HUES48 (cell line): ENCODE results near the gene ZSCAN31.

ENCODE experiments used
- H3K27ac ChIP-seq: one replicate; pipeline ENCODE4 v1.7.0; 2013; ENCODE audit warnings: low read depth, low read length, inconsistent platforms
- H3K27me3 ChIP-seq: 2 replicates; pipeline ENCODE4 v1.6.1; 2013; ENCODE audit warnings: mild to moderate bottlenecking, low read length; ENCODE audit not compliant: control insufficient read depth, insufficient read depth
- H3K36me3 ChIP-seq: 2 replicates; pipeline ENCODE4 v1.6.1; 2013; ENCODE audit warnings: low read length; ENCODE audit not compliant: control insufficient read depth, insufficient read depth
- H3K4me1 ChIP-seq: 2 replicates; pipeline ENCODE4 v1.6.1; 2013; ENCODE audit warnings: mild to moderate bottlenecking, low read length; ENCODE audit not compliant: control insufficient read depth, insufficient read depth
- H3K4me3 ChIP-seq: 2 replicates; pipeline ENCODE4 v1.5.1; 2013; ENCODE audit warnings: mild to moderate bottlenecking, low read depth, low read length
- H3K9ac ChIP-seq: 2 replicates; pipeline ENCODE4 v1.6.1; 2013; ENCODE audit warnings: mild to moderate bottlenecking, low read depth, low read length, moderate library complexity
- H3K9me3 ChIP-seq: 2 replicates; pipeline ENCODE4 v1.6.1; 2013; ENCODE audit warnings: low read length; ENCODE audit not compliant: control insufficient read depth, insufficient read depth

The ZSCAN31 gene

GRCh38 chr6:28280595-28281287 is 55.2 kb downstream of the ZSCAN31 start:
- Histone ChIP-seq H3K4me1 (peaks cover 13% of the 10 kb centered on the region), H3K4me3 (peak overlapping the region; percentile 86), H3K27ac (no peak overlapping the region), H3K9ac (no peak overlapping the region; the same call in 1 of the 2 replicates), H3K27me3 (no peaks in the 10 kb centered on the region), H3K36me3 (peaks cover 36% of the 10 kb centered on the region), H3K9me3 (no peaks in the 10 kb centered on the region)

GRCh38 chr6:28277746-28278145 is 58.2 kb downstream of the ZSCAN31 start:
- no peak overlapping the region for H3K27ac ChIP-seq
- no peak overlapping the region for H3K4me3 ChIP-seq
- peaks cover 43% of the 10 kb centered on the region for H3K36me3 ChIP-seq
- no peaks in the 10 kb centered on the region for H3K9me3 ChIP-seq
- H3K27me3 ChIP-seq = no peaks in the 10 kb centered on the region
- H3K9ac ChIP-seq = no peak overlapping the region
- H3K4me1 ChIP-seq = peaks cover 8% of the 10 kb centered on the region

- Histone ChIP-seq H3K4me1 (no peaks in the 10 kb centered on the region), H3K36me3 (peaks cover 53% of the 10 kb centered on the region), H3K9ac (no peak overlapping the region), H3K27ac (no peak overlapping the region), H3K4me3 (no peak overlapping the region), H3K9me3 (no peaks in the 10 kb centered on the region), H3K27me3 (no peaks in the 10 kb centered on the region)
These were observed 61.1 kb downstream of the ZSCAN31 start for GRCh38 chr6:28274888-28275287.
